ENCODE results near the gene BMPR1A. TPM values are rescaled to one million over a fixed set of nuclear protein-coding genes. Genes with fewer than 3 reads are reported as not detected.

The BMPR1A gene
- total and polyA plus RNA-seq, 10 of the 15 experiments (the other 5 are each of a cell fraction or from before 2014, with no cell fraction given) = 2.3 to 22.7 (median 13.1) TPM

- H3K79me2 ChIP-seq (ENCODE audit: control insufficient read depth, insufficient read depth, low read length) = no peaks in the 10 kb centered on the region
- intact Hi-C loops (cut with micrococcal nuclease; ENCODE audit: unreplicated experiment) (no loop called here), in situ Hi-C loops (cut with MboI) (no loop called here)
- no peaks in the 10 kb centered on the region for H3K4me1 ChIP-seq (ENCODE audit: control insufficient read depth, insufficient read depth, low read length)
- POLR2A ChIA-PET = interaction anchor here (0.6 to 0.7 kb wide), 2 partner anchors 52 to 137 kb away, joined by 4 to 5 read pairs; no protein-coding TSS in a partner anchor
- RAD21 ChIA-PET (ENCODE audit: unreplicated experiment) = no interaction called here
- no peak overlapping the region for H3K9ac ChIP-seq (ENCODE audit: control insufficient read depth, insufficient read depth, low read length)
- H3K4me2 ChIP-seq (ENCODE audit: control insufficient read depth, insufficient read depth) = no peak overlapping the region
- H4K20me1 ChIP-seq (ENCODE audit: control insufficient read depth, insufficient read depth) = no peaks in the 10 kb centered on the region
- ATAC-seq (no peak), DNase-seq (ENCODE audit: low read depth, low spot score) (no peak), FAIRE-seq (no peak)
- TF ChIP-seq SMARCA5 (IDR thresholded peaks at IDR 0.05) (no peak), SRF (IDR thresholded peaks at IDR 0.05; ENCODE audit: low read depth in 2 of 2, low read length in 2 of 2) (no peak), MTA2 (IDR thresholded peaks at IDR 0.05; ENCODE audit: low read depth) (no peak), SUPT20H (IDR thresholded peaks at IDR 0.05; ENCODE audit: borderline replicate concordance, control insufficient read depth, low read depth, low read length) (no peak), CHD4 (IDR thresholded peaks at IDR 0.05) (no peak), POLR2AphosphoS5 (IDR thresholded peaks at IDR 0.05; ENCODE audit: low read length) (no peak), KLF5 (IDR thresholded peaks at IDR 0.05; ENCODE audit: partially characterized antibody) (no peak), USF1 (IDR thresholded peaks at IDR 0.05; ENCODE audit: borderline replicate concordance, extremely low read length, insufficient read depth, low read depth, low read length) (no peak), ZNF24 (IDR thresholded peaks at IDR 0.05) (no peak), RELA (IDR thresholded peaks at IDR 0.05; ENCODE audit: borderline replicate concordance, partially characterized antibody) (no peak), EED (IDR thresholded peaks at IDR 0.05; ENCODE audit: low read depth) (no peak)
- no TSS peak for BruUV-seq (replicated peaks)
- H3K27me3 ChIP-seq (replicated peaks in 1 of 2; ENCODE audit: control insufficient read depth in 2 of 2, insufficient read depth in 2 of 2, low read length in 1 of 2) = no peaks in the 10 kb centered on the region
- 93% methylated on average over 1 of the region's 1 CpG for WGBS (ENCODE audit: insufficient coverage, insufficient replicate concordance, low lambda C conversion rate, missing lambda C conversion rate)
- SMC1A ChIA-PET (ENCODE audit: uncharacterized antibody, unreplicated experiment) = no interaction called here
- H3K27ac ChIP-seq (ENCODE audit: control insufficient read depth, insufficient read depth) = no peak overlapping the region
- no peak overlapping the region for H2AFZ ChIP-seq (ENCODE audit: control insufficient read depth, low read depth, low read length)
- H3K4me3 ChIP-seq = no peak overlapping the region
- no peaks in the 10 kb centered on the region for H3K9me3 ChIP-seq (replicated peaks; ENCODE audit: control insufficient read depth, insufficient read depth, low read length)
- H3K36me3 ChIP-seq (ENCODE audit: control insufficient read depth in 2 of 2, insufficient read depth in 2 of 2, low read length in 1 of 2) = no peaks in the 10 kb centered on the region
- CTCF ChIA-PET = interaction anchor here (1.0 to 1.2 kb wide), 2 partner anchors 11 to 167 kb away, joined by 3 read pairs; no protein-coding TSS in a partner anchor
Measured at GRCh38 chr10:86742230-86742629, 14.2 kb upstream of the BMPR1A start.

Measured in GM12878 (cell line).